ENCODE data around the gene SFXN3. TPM values are rescaled to one million over a fixed set of nuclear protein-coding genes. Genes with fewer than 3 reads are reported as not detected.

Gene SFXN3
- total RNA-seq, 1 experiment from 2014 or later, result 16.9 TPM

DNA sequence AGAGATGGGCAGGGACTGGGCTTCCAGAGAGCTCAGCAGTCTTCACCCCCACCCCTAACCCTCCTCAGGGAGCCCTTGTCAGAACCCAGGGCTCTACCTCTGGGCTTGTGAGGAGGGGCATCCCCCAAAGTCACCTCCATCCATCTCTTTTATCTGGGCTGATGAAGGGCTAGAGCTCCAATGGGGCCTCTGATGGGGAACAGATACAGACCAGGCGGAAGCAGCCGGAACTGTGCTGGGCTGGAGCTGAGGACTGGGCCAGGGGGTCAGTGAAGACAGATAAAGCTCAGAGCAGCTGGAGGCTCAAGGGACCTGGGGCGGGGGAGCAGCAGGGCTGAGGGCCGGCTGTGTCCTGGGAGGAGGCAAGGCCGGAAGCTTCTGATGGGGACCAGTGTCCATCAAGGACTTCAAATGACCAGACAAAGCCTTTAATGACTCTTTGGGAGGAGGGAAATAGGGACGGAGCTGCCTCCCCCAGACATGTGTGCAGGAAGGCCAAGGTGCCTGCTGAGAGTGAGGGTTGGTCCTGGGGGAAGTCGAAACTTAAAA lies 40.9 kb downstream of the SFXN3 start:
- ChIA-PET CTCF (interaction anchor here (0.6 kb wide), 1 partner anchor 21 kb away, joined by 5 read pairs; no protein-coding TSS in a partner anchor), POLR2A (ENCODE audit: low non-redundant PET) (no interaction called here)
- H3K9me3 ChIP-seq (ENCODE audit: low read depth, low read length, poor library complexity, severe bottlenecking), result no peaks in the 10 kb centered on the region
- peaks cover 10% of the 10 kb centered on the region for H3K27me3 ChIP-seq (replicated peaks; ENCODE audit: insufficient read depth, low read depth, low read length, poor library complexity)
- no peaks in the 10 kb centered on the region for H3K4me1 ChIP-seq (ENCODE audit: insufficient read depth, low read length, poor library complexity, severe bottlenecking)
- no peaks in the 10 kb centered on the region for H3K36me3 ChIP-seq (ENCODE audit: insufficient read depth, low read length, poor library complexity, severe bottlenecking)
- H3K27ac ChIP-seq (ENCODE audit: low read depth, low read length, poor library complexity, severe bottlenecking), result no peak overlapping the region
- intact Hi-C loops (cut with micrococcal nuclease; ENCODE audit: unreplicated experiment), result no loop called here
- TF ChIP-seq CTCF (conservative IDR thresholded peaks at IDR 0.05; ENCODE audit: low read depth, low read length) (no peak), EZH2 (IDR thresholded peaks at IDR 0.05; ENCODE audit: borderline replicate concordance, low read depth, low read length, poor library complexity, severe bottlenecking) (no peak)
- no peak for DNase-seq (ENCODE audit: low spot score)
- no peak overlapping the region for H3K4me3 ChIP-seq (ENCODE audit: low read depth, low read length, poor library complexity, severe bottlenecking)
- no TSS peak for BruUV-seq (replicated peaks)

DNA sequence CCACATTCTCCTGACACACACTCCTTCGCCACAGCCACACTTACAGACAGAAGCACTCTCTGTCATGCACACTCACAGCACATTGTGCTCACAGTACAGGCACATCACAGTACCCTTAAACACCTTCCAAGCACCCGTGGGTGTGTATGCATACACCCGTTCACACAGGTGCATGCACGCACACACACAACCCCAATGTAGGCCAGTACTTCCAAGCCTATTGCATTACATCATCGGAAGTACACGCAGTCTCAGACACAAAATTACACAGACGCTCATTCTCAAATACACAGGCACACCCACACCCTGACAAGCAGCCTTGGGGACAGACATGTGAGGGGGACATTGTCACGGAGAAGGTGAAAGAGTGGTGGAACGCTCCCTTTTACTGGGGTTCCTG lies 41.9 kb downstream of the SFXN3 start:
- Histone ChIP-seq H3K4me3 (ENCODE audit: low read depth, low read length, poor library complexity, severe bottlenecking) (no peak overlapping the region), H3K4me1 (ENCODE audit: insufficient read depth, low read length, poor library complexity, severe bottlenecking) (no peaks in the 10 kb centered on the region), H3K27me3 (replicated peaks; ENCODE audit: insufficient read depth, low read depth, low read length, poor library complexity) (peaks cover 10% of the 10 kb centered on the region), H3K36me3 (ENCODE audit: insufficient read depth, low read length, poor library complexity, severe bottlenecking) (no peaks in the 10 kb centered on the region), H3K9me3 (ENCODE audit: low read depth, low read length, poor library complexity, severe bottlenecking) (no peaks in the 10 kb centered on the region), H3K27ac (ENCODE audit: low read depth, low read length, poor library complexity, severe bottlenecking) (no peak overlapping the region)
- ChIA-PET POLR2A (ENCODE audit: low non-redundant PET) (no interaction called here), CTCF (no interaction called here)
- no TSS peak for BruUV-seq (replicated peaks)
- DNase-seq (ENCODE audit: low spot score), result no peak
- no peak for TF ChIP-seq EZH2 (IDR thresholded peaks at IDR 0.05; ENCODE audit: borderline replicate concordance, low read depth, low read length, poor library complexity, severe bottlenecking)
- TF ChIP-seq CTCF (conservative IDR thresholded peaks at IDR 0.05; ENCODE audit: low read depth, low read length), result no peak
- intact Hi-C loops (cut with micrococcal nuclease; ENCODE audit: unreplicated experiment), result no loop called here

DNA sequence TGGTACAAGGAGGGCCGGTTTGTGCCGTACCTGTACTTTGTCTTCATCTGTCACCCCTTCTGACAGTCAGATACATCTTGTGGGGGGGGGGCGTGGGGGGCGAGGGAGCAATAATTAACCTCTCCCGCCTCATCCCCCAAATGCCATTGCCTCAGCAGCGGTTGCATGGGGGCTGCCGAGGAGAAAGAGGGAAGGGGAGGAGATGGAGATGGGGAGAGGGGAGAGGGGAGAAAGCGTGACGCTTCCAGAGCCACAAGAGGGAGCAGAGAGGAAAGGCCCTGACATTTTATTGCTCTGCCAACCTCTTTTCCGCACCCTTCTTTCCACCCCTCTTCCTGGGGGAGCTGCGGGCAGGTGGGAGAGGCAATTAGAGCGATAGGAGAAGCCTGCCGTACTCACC lies 42.6 kb downstream of the SFXN3 start:
- H3K27ac ChIP-seq (ENCODE audit: low read depth, low read length, poor library complexity, severe bottlenecking), result no peak overlapping the region
- peaks cover 10% of the 10 kb centered on the region for H3K27me3 ChIP-seq (replicated peaks; ENCODE audit: insufficient read depth, low read depth, low read length, poor library complexity)
- no peaks in the 10 kb centered on the region for H3K4me1 ChIP-seq (ENCODE audit: insufficient read depth, low read length, poor library complexity, severe bottlenecking)
- H3K4me3 ChIP-seq (ENCODE audit: low read depth, low read length, poor library complexity, severe bottlenecking), result no peak overlapping the region
- POLR2A ChIA-PET (ENCODE audit: low non-redundant PET), result no interaction called here
- intact Hi-C loops (cut with micrococcal nuclease; ENCODE audit: unreplicated experiment), result no loop called here
- CTCF ChIA-PET, result interaction anchor here (1.3 to 1.6 kb wide), 3 partner anchors 24 to 69 kb away, joined by 4 to 6 read pairs (median 4); no protein-coding TSS in a partner anchor
- TF ChIP-seq EZH2 (IDR thresholded peaks at IDR 0.05; ENCODE audit: borderline replicate concordance, low read depth, low read length, poor library complexity, severe bottlenecking), result no peak
- no peak for TF ChIP-seq CTCF (conservative IDR thresholded peaks at IDR 0.05; ENCODE audit: low read depth, low read length)
- no TSS peak for BruUV-seq (replicated peaks)
- no peaks in the 10 kb centered on the region for H3K36me3 ChIP-seq (ENCODE audit: insufficient read depth, low read length, poor library complexity, severe bottlenecking)
- no peak for DNase-seq (ENCODE audit: low spot score)
- no peaks in the 10 kb centered on the region for H3K9me3 ChIP-seq (ENCODE audit: low read depth, low read length, poor library complexity, severe bottlenecking)

Data from A673 (cell line).